ENCODE measurements around the gene NEURL2.

DNA sequence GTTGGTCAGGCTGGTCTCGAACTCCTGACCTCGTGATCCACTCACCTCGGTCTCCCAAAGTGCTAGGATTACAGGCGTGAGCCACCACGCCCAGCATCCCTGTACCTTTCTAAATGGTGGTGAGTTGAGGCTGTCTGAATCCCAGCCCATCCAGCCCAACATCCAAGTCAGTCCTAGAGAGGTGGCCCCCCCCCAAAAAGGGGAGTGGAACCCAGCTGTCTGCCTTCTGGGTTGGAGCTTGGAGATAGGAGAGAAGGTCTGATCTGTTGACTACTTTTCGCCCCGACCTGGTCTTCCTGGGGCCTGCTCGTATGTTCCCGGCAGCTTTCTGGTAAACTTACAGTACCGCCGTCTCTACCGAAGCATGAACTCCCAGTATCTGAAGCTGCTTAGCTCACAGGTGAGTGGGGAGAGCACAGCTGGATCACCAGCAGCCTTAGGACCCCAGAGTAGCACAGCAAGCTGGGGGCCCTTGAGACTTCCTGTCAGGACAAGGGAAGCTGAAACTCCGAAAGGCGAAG, 5.7 kb upstream of the NEURL2 start:
- TF ChIP-seq, protein P1, sequence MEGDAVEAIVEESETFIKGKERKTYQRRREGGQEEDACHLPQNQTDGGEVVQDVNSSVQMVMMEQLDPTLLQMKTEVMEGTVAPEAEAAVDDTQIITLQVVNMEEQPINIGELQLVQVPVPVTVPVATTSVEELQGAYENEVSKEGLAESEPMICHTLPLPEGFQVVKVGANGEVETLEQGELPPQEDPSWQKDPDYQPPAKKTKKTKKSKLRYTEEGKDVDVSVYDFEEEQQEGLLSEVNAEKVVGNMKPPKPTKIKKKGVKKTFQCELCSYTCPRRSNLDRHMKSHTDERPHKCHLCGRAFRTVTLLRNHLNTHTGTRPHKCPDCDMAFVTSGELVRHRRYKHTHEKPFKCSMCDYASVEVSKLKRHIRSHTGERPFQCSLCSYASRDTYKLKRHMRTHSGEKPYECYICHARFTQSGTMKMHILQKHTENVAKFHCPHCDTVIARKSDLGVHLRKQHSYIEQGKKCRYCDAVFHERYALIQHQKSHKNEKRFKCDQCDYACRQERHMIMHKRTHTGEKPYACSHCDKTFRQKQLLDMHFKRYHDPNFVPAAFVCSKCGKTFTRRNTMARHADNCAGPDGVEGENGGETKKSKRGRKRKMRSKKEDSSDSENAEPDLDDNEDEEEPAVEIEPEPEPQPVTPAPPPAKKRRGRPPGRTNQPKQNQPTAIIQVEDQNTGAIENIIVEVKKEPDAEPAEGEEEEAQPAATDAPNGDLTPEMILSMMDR (IDR thresholded peaks at IDR 0.05 in 2 of 3, conservative IDR thresholded peaks at IDR 0.05 in 1 of 3; ENCODE audit: control insufficient read depth in 2 of 3, extremely low read depth in 1 of 3, insufficient read depth in 1 of 3, low read depth in 3 of 3, low read length in 3 of 3): no peak
- TF ChIP-seq POLR2A (IDR thresholded peaks at IDR 0.05; ENCODE audit: low read depth, low read length) (no peak), CHD4 (IDR thresholded peaks at IDR 0.05) (no peak), EP300 (IDR thresholded peaks at IDR 0.05; ENCODE audit: borderline replicate concordance in 1 of 2, control insufficient read depth in 1 of 2, low read depth in 2 of 2, low read length in 2 of 2) (no peak), NFXL1 (IDR thresholded peaks at IDR 0.05; ENCODE audit: borderline replicate concordance) (no peak), FOXK2 (IDR thresholded peaks at IDR 0.05) (no peak), HDAC6 (IDR thresholded peaks at IDR 0.05; ENCODE audit: unreplicated experiment) (no peak), TCF3 (IDR thresholded peaks at IDR 0.05; ENCODE audit: borderline replicate concordance, insufficient read depth, low read depth, low read length) (no peak), EED (IDR thresholded peaks at IDR 0.05; ENCODE audit: low read depth) (no peak)
- TF ChIP-seq, protein P2, sequence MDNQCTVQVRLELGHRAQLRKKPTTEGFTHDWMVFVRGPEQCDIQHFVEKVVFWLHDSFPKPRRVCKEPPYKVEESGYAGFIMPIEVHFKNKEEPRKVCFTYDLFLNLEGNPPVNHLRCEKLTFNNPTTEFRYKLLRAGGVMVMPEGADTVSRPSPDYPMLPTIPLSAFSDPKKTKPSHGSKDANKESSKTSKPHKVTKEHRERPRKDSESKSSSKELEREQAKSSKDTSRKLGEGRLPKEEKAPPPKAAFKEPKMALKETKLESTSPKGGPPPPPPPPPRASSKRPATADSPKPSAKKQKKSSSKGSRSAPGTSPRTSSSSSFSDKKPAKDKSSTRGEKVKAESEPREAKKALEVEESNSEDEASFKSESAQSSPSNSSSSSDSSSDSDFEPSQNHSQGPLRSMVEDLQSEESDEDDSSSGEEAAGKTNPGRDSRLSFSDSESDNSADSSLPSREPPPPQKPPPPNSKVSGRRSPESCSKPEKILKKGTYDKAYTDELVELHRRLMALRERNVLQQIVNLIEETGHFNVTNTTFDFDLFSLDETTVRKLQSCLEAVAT (IDR thresholded peaks at IDR 0.05): no peak
- TF ChIP-seq, protein P3, sequence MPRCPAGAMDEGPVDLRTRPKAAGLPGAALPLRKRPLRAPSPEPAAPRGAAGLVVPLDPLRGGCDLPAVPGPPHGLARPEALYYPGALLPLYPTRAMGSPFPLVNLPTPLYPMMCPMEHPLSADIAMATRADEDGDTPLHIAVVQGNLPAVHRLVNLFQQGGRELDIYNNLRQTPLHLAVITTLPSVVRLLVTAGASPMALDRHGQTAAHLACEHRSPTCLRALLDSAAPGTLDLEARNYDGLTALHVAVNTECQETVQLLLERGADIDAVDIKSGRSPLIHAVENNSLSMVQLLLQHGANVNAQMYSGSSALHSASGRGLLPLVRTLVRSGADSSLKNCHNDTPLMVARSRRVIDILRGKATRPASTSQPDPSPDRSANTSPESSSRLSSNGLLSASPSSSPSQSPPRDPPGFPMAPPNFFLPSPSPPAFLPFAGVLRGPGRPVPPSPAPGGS (IDR thresholded peaks at IDR 0.05; ENCODE audit: borderline replicate concordance, insufficient read depth, low read depth, low read length, poor library complexity, severe bottlenecking): no peak
